Hepatocyte (in vitro differentiated cells): Measurements from ENCODE around the gene EXD2.

Experiments used
- CTCF ChIP-seq: fragments of 200-600 bp; sonication (generic); IDR thresholded peaks from 2 replicates; pipeline ENCODE4 v1.5.1; 2016; ENCODE audit warnings: antibody characterized with exemption, mild to moderate bottlenecking; ENCODE audit not compliant: poor library complexity
- EZH2phosphoT487 ChIP-seq: fragments of 200-600 bp; sonication (generic); IDR thresholded peaks from one replicate; pipeline ENCODE4 v1.6.1; 2018; ENCODE audit warnings: antibody characterized with exemption, mild to moderate bottlenecking, low read depth, moderate library complexity; ENCODE audit not compliant: unreplicated experiment, severe bottlenecking

- no peak for TF ChIP-seq CTCF
- no peak for TF ChIP-seq EZH2phosphoT487
Observed at GRCh38 chr14:69259168-69259526, 67.8 kb downstream of the EXD2 start.
